ENCODE results near the gene RNASE12.
"Not testable (repeated sequence)": the region's sequence is repeated elsewhere in the genome, so short reads cannot be mapped to it uniquely, and the experiment has no call there.

Gene RNASE12

GRCh38 chr14:20613094-20614037, 22.2 kb upstream of the RNASE12 start:
- DNase-seq: peak; percentile 64 to 71 (median 70)

GRCh38 chr14:20612403-20612802, 21.2 kb upstream of the RNASE12 start:
- no peak for DNase-seq

GRCh38 chr14:20611277-20611676, 20.1 kb upstream of the RNASE12 start:
- DNase-seq: no peak

GRCh38 chr14:20610002-20610765, 19.0 kb upstream of the RNASE12 start:
- peak; percentile 30 to 56 (median 40) for DNase-seq

- DNase-seq: peak in 2 of 4 experiments; percentile 20 to 34
These were observed 18.2 kb upstream of the RNASE12 start for GRCh38 chr14:20609215-20610001.

GRCh38 chr14:20608383-20609110, 17.4 kb upstream of the RNASE12 start:
- no peak for DNase-seq

- no peak for DNase-seq
These were observed 16.4 kb upstream of the RNASE12 start for GRCh38 chr14:20607617-20608016.

GRCh38 chr14:20606902-20607242, 15.7 kb upstream of the RNASE12 start:
- DNase-seq: no peak

GRCh38 chr14:20606190-20606901, 15.2 kb upstream of the RNASE12 start:
- no peak for DNase-seq

GRCh38 chr14:20603813-20604690, 12.9 kb upstream of the RNASE12 start:
- DNase-seq: no peak

- DNase-seq: no peak
These were observed 11.4 kb upstream of the RNASE12 start for GRCh38 chr14:20602583-20602982.

- DNase-seq: no peak
These were observed 10.3 kb upstream of the RNASE12 start for GRCh38 chr14:20601522-20601921.

GRCh38 chr14:20597108-20597507, 5.9 kb upstream of the RNASE12 start:
- DNase-seq: no peak

GRCh38 chr14:20595726-20596125, 4.5 kb upstream of the RNASE12 start:
- DNase-seq: not testable (repeated sequence)

- no peak for DNase-seq
These were observed 1.4 kb upstream of the RNASE12 start for GRCh38 chr14:20592574-20592973.

GRCh38 chr14:20587489-20588154, 3.6 kb downstream of the RNASE12 start, which contains the start of gene RNASE11:
Gene RNASE11, minus strand, starts transcription at chr14:20588001.
- DNase-seq: no peak

- no peak for DNase-seq
These were observed 7.3 kb downstream of the RNASE12 start for GRCh38 chr14:20583908-20584307.

- DNase-seq: no peak
These were observed 8.0 kb downstream of the RNASE12 start for GRCh38 chr14:20583142-20583541.

GRCh38 chr14:20580242-20580641, 10.9 kb downstream of the RNASE12 start:
- DNase-seq: no peak
